IPS-15b (cell line): Measurements from ENCODE around the gene AP5S1.
A peak's percentile ranks its signal among the peaks of the same experiment; 100 is the strongest.

Source experiments
- H3K27me3 ChIP-seq: one replicate; pipeline ENCODE4 v1.6.1; 2013; ENCODE audit warnings: low read length; ENCODE audit not compliant: control insufficient read depth, insufficient read depth
- H3K36me3 ChIP-seq: one replicate; pipeline ENCODE4 v1.6.1; 2013; ENCODE audit warnings: low read length; ENCODE audit not compliant: control insufficient read depth, insufficient read depth
- H3K4me1 ChIP-seq: one replicate; pipeline ENCODE4 v1.6.1; 2013; ENCODE audit warnings: mild to moderate bottlenecking, low read length; ENCODE audit not compliant: control insufficient read depth, insufficient read depth
- H3K4me3 ChIP-seq: one replicate; pipeline ENCODE4 v1.5.1; 2013; ENCODE audit warnings: low read depth, low read length
- H3K9ac ChIP-seq: one replicate; pipeline ENCODE4 v1.6.1; 2013; ENCODE audit warnings: low read depth, mild to moderate bottlenecking, low read length
- H3K9me3 ChIP-seq: one replicate; pipeline ENCODE4 v1.6.1; 2013; ENCODE audit warnings: mild to moderate bottlenecking, low read length; ENCODE audit not compliant: control insufficient read depth, insufficient read depth

AP5S1 gene

DNA sequence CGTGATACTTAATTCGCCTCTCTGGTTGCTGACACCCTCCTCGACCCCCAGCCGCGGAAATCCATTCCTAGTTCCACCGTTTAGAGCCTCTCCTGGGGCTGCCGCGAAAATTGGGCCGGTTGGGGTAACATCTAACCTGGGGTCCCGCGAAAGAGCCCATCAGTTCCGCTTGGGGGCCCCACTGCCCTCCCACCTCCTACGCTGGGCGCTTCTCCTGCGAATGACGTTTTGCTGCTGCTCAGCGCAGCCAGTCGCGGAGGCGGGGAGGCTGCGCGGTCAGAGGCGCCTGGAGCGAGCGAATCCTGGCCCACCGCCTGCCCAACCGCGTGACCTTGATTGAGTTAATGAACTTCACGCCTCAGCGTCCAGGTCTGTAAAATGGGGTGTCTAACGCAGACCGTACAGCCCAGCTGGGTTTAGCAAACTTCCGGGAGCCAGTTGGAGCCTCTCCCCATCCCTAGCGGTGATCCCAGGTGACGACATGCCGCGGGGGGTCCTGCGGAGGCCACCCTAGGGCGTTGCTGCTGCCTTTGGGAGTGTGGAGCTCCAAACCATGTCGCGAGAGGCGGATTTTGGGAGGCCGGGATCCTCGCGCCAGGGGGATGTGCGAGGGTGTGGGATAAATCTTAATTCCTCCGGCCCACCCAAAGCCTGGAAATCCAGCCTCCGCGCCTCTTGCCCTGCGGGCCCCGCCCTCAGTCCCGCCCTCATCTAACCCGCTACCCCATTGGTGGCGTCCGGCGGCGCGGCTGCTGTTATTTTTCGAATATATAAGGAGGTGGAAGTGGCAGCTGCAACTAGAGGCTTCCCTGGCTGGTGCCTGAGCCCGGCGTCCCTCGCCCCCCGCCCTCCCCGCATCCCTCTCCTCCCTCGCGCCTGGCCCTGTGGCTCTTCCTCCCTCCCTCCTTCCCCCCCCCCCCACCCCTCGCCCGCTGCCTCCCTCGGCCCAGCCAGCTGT is 24.6 kb upstream of the AP5S1 start, which contains the start of gene CDC25B:
Gene CDC25B, plus strand, starts transcription at position 800 of the 958 bp plus-strand sequence. CDS start 222 bp downstream, outside the sequence.
- Histone ChIP-seq H3K9me3 (no peaks in the 10 kb centered on the region), H3K36me3 (peaks cover 1% of the 10 kb centered on the region), H3K9ac (peak within 1 kb of the TSS; percentile 70), H3K4me3 (peak within 1 kb of the TSS; percentile 90), H3K27me3 (peaks cover 12% of the 10 kb centered on the region), H3K4me1 (peaks cover 12% of the 10 kb centered on the region)

DNA sequence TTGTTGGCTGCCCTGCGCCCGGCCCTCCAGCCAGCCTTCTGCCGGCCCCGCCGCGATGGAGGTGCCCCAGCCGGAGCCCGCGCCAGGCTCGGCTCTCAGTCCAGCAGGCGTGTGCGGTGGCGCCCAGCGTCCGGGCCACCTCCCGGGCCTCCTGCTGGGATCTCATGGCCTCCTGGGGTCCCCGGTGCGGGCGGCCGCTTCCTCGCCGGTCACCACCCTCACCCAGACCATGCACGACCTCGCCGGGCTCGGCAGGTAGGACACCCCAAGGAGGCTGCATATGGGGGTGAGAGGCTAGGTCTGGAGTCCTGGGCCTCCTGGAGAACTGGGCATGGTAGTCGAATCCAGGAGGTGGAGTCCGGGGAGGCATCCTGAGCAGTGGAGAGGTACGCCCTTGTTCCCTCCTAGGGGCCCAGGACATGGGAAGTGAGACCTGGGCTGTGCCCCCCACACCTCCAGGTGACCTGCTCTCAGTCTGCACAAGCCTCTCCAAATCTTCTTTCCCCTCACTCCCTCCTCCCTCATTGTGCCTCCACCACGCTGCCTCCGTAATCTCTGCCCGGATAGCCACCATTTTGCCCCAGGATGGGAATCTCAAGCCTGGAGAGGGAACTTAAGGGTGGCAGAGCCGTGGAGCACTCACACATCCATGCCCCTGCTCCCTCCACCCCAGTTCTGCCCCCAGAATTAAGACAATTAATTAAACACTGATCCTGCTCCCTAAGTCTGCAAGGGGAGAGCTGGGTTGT is 23.7 kb upstream of the AP5S1 start:
- H3K9ac ChIP-seq, result peak overlapping the region; percentile 70
- no peaks in the 10 kb centered on the region for H3K9me3 ChIP-seq
- peaks cover 12% of the 10 kb centered on the region for H3K4me1 ChIP-seq
- H3K27me3 ChIP-seq, result peaks cover 9% of the 10 kb centered on the region
- peaks cover 5% of the 10 kb centered on the region for H3K36me3 ChIP-seq
- H3K4me3 ChIP-seq, result peak overlapping the region; percentile 79

DNA sequence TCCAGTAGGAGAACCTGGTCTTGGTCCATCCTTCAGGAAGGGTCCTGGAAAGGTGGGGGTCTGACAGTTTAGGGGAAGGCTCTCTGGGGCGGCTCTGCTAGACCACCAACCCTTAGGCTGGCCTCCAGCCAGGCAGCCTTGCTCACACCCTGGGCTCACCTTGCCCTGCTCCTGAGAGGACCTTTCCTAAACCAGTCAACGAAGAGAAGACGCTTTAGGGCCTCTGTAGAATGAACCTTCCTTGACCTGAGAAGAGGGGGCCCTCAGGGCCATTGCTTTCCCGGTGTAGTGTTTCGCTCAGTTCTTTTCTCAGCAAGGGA is 23.2 kb upstream of the AP5S1 start:
- peaks cover 12% of the 10 kb centered on the region for H3K4me1 ChIP-seq
- H3K36me3 ChIP-seq, result peaks cover 5% of the 10 kb centered on the region
- no peak overlapping the region for H3K9ac ChIP-seq
- peak overlapping the region; percentile 79 for H3K4me3 ChIP-seq
- no peaks in the 10 kb centered on the region for H3K9me3 ChIP-seq
- peaks cover 9% of the 10 kb centered on the region for H3K27me3 ChIP-seq

DNA sequence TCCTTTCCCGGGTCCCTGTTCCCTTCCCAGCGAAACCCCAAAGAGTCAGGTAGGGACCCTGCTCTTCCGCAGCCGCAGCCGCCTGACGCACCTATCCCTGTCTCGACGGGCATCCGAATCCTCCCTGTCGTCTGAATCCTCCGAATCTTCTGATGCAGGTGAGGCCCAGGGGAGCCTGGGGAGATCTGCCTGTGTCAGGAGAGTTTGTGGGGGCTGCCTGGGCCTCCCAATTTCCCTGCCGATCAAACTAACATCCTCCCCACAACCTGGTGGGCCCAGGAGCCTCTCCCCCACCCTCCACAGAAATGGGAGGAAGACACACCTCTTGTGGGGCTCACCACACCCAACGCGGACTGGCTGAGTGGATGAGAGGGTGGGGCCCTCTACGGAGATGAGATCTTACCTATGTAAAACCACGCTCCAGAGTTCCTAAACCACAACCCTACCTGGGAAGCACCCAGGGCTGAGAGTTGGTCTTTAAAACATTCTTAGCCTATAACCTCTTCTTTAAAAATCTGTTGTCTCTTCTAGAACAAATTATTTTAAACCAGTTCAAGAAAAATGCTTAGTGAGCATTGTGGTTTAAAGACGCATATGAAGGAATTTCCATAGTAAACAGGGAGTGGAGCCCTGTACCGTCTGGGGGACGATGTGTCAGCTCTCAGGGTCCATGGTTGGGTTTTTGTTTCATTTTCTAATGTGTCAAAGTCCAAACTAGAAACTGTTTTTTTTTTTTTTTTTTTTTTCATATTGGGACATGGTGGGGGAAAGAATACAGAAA is 22.6 kb upstream of the AP5S1 start:
- H3K4me1 ChIP-seq, result peaks cover 12% of the 10 kb centered on the region
- H3K36me3 ChIP-seq, result peaks cover 10% of the 10 kb centered on the region
- H3K9me3 ChIP-seq, result no peaks in the 10 kb centered on the region
- H3K4me3 ChIP-seq, result peak overlapping the region; percentile 79
- no peak overlapping the region for H3K9ac ChIP-seq
- peaks cover 9% of the 10 kb centered on the region for H3K27me3 ChIP-seq

DNA sequence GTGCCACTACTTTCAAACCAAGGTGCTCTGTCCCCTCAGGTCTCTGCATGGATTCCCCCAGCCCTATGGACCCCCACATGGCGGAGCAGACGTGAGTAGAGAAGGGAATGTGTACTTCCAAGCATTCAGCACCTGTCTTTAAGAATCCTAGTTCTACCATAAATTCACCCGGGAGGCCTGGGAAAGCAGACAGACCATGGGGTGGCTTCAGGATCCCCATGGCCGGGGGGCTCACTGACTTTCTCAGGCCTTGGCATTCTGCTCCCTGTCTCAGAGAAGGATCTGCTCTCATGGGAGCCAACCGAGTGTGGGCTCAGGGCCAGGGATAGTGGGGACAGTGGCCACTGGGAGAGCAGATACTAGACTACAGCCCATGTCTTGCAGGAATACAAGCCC is 22.0 kb upstream of the AP5S1 start:
- Histone ChIP-seq H3K4me1 (peaks cover 12% of the 10 kb centered on the region), H3K36me3 (peaks cover 16% of the 10 kb centered on the region), H3K27me3 (peaks cover 9% of the 10 kb centered on the region), H3K9me3 (no peaks in the 10 kb centered on the region), H3K4me3 (no peak overlapping the region), H3K9ac (no peak overlapping the region)

DNA sequence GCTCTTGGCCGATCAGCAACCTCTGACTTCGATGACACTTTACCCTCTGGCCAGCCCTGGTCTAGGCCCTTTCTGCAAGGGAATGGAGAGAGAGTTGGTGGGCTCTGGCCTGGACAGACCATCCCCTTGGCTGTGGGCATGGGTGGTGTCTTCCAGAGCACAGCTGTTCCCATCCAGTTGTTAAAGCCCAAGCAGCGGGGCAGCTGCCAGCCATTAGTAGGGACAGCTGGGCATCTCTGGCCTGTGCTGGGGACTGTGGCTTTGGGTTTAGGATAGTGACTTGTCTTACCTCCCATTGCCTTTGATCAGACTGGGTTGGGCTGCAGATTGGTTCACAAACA is 21.5 kb upstream of the AP5S1 start:
- H3K27me3 ChIP-seq, result peaks cover 9% of the 10 kb centered on the region
- H3K9ac ChIP-seq, result no peak overlapping the region
- H3K36me3 ChIP-seq, result peaks cover 21% of the 10 kb centered on the region
- no peaks in the 10 kb centered on the region for H3K9me3 ChIP-seq
- no peak overlapping the region for H3K4me3 ChIP-seq
- peaks cover 12% of the 10 kb centered on the region for H3K4me1 ChIP-seq

DNA sequence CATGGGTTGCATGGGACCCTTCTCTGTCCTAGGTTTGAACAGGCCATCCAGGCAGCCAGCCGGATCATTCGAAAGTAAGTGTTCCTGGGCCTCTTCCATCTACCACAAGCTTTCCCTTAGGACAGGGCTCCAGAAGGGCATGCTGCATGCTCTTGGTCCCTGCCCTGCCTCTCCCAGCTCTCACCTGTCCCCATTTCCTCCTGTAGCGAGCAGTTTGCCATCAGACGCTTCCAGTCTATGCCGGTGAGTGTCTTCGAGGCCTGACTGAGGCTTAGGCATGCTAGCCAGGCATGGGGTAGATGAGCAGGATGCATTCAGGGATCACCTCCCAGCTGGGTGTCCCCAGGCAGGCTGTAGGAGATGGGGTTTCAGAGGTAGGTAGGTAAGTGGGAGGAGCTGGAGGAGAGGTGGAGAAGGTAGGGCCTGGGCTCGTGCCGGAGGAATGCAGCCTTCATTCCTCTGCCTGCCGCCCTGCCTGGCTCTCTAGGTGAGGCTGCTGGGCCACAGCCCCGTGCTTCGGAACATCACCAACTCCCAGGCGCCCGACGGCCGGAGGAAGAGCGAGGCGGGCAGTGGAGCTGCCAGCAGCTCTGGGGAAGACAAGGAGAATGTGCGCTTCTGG is 20.0 kb upstream of the AP5S1 start:
- Histone ChIP-seq H3K9ac (no peak overlapping the region), H3K9me3 (no peaks in the 10 kb centered on the region), H3K36me3 (peaks cover 26% of the 10 kb centered on the region), H3K4me1 (peaks cover 12% of the 10 kb centered on the region), H3K27me3 (peaks cover 9% of the 10 kb centered on the region), H3K4me3 (no peak overlapping the region)

DNA sequence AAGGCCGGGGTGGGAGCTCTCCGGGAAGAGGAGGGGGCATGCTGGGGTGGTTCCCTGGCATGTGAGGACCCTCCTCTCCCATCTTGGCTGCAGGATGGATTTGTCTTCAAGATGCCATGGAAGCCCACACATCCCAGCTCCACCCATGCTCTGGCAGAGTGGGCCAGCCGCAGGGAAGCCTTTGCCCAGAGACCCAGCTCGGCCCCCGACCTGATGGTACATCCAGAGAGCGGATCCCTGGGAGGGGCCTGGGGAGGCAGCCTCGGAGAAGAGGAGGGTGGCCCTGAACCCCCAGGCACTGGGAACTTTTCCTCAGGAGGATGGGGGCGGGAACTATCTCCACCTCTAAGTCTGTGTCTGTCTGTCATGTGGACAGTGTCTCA is 19.5 kb upstream of the AP5S1 start:
- peaks cover 26% of the 10 kb centered on the region for H3K36me3 ChIP-seq
- H3K9me3 ChIP-seq, result no peaks in the 10 kb centered on the region
- peaks cover 9% of the 10 kb centered on the region for H3K27me3 ChIP-seq
- peaks cover 12% of the 10 kb centered on the region for H3K4me1 ChIP-seq
- no peak overlapping the region for H3K9ac ChIP-seq
- no peak overlapping the region for H3K4me3 ChIP-seq

DNA sequence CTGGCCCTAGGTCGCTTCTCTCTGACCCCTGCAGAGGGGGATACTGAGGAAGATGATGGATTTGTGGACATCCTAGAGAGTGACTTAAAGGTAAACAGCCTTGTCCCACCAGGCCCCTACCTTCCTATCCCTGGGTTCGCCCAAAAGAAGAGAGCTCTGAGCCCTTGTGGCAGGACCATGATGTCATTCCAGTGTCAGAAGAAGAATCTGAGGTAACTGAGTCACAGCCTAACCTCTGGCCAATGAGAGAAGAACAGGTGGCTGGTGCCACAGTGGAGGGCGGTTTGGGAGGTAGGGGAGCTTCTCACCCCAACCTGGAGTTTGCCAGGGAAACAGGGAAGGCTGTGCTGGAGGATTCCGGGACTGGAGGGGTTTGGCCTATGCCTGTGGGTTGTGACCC is 19.0 kb upstream of the AP5S1 start:
- peaks cover 14% of the 10 kb centered on the region for H3K4me1 ChIP-seq
- peaks cover 26% of the 10 kb centered on the region for H3K36me3 ChIP-seq
- H3K27me3 ChIP-seq, result peaks cover 9% of the 10 kb centered on the region
- no peak overlapping the region for H3K9ac ChIP-seq
- no peaks in the 10 kb centered on the region for H3K9me3 ChIP-seq
- H3K4me3 ChIP-seq, result no peak overlapping the region

DNA sequence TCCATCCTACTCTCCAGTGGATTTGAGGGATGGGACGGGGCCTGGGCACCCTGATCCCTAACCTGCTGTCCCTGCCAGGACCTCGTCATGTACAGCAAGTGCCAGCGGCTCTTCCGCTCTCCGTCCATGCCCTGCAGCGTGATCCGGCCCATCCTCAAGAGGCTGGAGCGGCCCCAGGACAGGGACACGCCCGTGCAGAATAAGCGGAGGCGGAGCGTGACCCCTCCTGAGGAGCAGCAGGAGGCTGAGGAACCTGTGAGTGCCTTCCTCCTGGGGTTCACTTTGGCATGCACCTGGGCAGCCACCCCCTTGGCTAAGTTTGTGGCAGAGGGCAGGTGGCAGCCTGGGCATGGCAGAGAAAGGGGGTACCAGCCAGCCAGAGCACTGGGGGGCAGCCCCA is 18.5 kb upstream of the AP5S1 start:
- Histone ChIP-seq H3K36me3 (peaks cover 26% of the 10 kb centered on the region), H3K9ac (no peak overlapping the region), H3K4me1 (peaks cover 13% of the 10 kb centered on the region), H3K9me3 (no peaks in the 10 kb centered on the region), H3K4me3 (no peak overlapping the region), H3K27me3 (peaks cover 6% of the 10 kb centered on the region)

DNA sequence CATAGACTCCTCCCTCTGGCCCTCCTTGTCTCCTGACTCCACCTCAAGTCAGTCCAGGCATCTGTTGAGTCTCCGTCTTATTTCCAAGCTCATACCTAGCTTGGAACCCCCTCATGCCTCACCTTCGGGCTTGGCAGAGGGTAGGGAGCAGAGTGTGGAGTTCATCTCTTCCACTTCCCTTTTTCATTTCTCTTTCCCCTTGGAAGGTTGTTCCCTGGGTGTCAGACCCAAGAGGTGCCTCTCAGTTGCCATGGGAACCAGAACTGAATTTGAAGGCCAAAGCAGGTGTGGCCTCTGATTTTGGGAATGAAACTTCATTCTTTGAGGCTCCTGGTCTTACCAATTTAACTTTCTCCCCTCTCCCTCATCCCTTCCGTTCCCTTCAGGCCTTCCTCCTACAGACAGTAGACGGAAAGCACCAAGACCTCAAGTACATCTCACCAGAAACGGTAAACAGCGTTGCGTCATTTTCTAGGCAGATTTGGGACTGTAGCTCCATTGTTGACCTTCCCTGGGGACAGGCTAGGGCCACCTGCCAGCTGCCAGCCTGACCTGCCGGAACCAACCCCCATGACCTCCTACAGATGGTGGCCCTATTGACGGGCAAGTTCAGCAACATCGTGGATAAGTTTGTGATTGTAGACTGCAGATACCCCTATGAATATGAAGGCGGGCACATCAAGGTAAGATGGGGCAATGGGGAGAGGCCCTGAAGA is 17.7 kb upstream of the AP5S1 start:
- Histone ChIP-seq H3K4me1 (peaks cover 19% of the 10 kb centered on the region), H3K9ac (no peak overlapping the region), H3K4me3 (no peak overlapping the region), H3K36me3 (peaks cover 26% of the 10 kb centered on the region), H3K9me3 (no peaks in the 10 kb centered on the region), H3K27me3 (no peaks in the 10 kb centered on the region)
